NCI-H146 treated with DMSO at 0.1 percent for 48 hours (cell line): Measurements from ENCODE around the gene FAM174B.

Experiments
- DNase-seq: peaks from one replicate; lab custom pipeline; 2025; ENCODE audit not compliant: unreplicated experiment; lab: John Stamatoyannopoulos, UW

Gene FAM174B

GRCh38 chr15:92655178-92655995, at the start of gene FAM174B:
TSS of gene FAM174B (minus strand) at chr15:92655775.
- peak; percentile 1 for DNase-seq

- DNase-seq = no peak
These were observed 40.5 kb upstream of the FAM174B start for GRCh38 chr15:92696096-92696495.

GRCh38 chr15:92693691-92694331, 38.2 kb upstream of the FAM174B start:
- DNase-seq = no peak

- no peak for DNase-seq
These were observed 34.8 kb upstream of the FAM174B start for GRCh38 chr15:92690395-92690794.

GRCh38 chr15:92687746-92688145, 32.2 kb upstream of the FAM174B start:
- DNase-seq = no peak

- no peak for DNase-seq
These were observed 31.6 kb upstream of the FAM174B start for GRCh38 chr15:92687195-92687602.

- no peak for DNase-seq
These were observed 27.9 kb upstream of the FAM174B start for GRCh38 chr15:92683511-92683834.

GRCh38 chr15:92682741-92683510, 27.4 kb upstream of the FAM174B start:
- no peak for DNase-seq

GRCh38 chr15:92681141-92681631, 25.6 kb upstream of the FAM174B start:
- DNase-seq = no peak

- DNase-seq = no peak
These were observed 22.4 kb upstream of the FAM174B start for GRCh38 chr15:92677999-92678398.

- DNase-seq = no peak
These were observed 21.0 kb upstream of the FAM174B start for GRCh38 chr15:92676561-92676960.

GRCh38 chr15:92675485-92675884, 19.9 kb upstream of the FAM174B start:
- DNase-seq = no peak

- no peak for DNase-seq
These were observed 18.8 kb upstream of the FAM174B start for GRCh38 chr15:92674347-92674746.

- DNase-seq = no peak
These were observed 16.5 kb upstream of the FAM174B start for GRCh38 chr15:92672102-92672501.

GRCh38 chr15:92671406-92671805, 15.8 kb upstream of the FAM174B start:
- DNase-seq = no peak

- DNase-seq = no peak
These were observed 15.0 kb upstream of the FAM174B start for GRCh38 chr15:92670621-92671020.

GRCh38 chr15:92669432-92669831, 13.9 kb upstream of the FAM174B start:
- DNase-seq = no peak

GRCh38 chr15:92668620-92669019, 13.0 kb upstream of the FAM174B start:
- no peak for DNase-seq

GRCh38 chr15:92667970-92668485, 12.5 kb upstream of the FAM174B start:
- DNase-seq = no peak

GRCh38 chr15:92667287-92667904, 11.8 kb upstream of the FAM174B start:
- peak; percentile 28 for DNase-seq

- DNase-seq = no peak
These were observed 11.2 kb upstream of the FAM174B start for GRCh38 chr15:92666780-92667179.
